ENCODE results near the gene LCMT2. TPM values are rescaled to one million over a fixed set of nuclear protein-coding genes. Genes with fewer than 3 reads are reported as not detected.

Gene LCMT2
- total RNA-seq, 1 donor from 2014 or later, result 15.7 TPM

- Mint-ChIP-seq H3K4me3 (ENCODE audit: low read depth) (peak overlapping the region; percentile 91), H3K4me1 (ENCODE audit: low read depth) (peaks cover 36% of the 10 kb centered on the region), H3K27me3 (ENCODE audit: low read depth) (no peaks in the 10 kb centered on the region), H3K9me3 (no peaks in the 10 kb centered on the region), H3K27ac (peak overlapping the region; percentile 97), H3K36me3 (ENCODE audit: low read depth) (peaks cover 57% of the 10 kb centered on the region)
- intact Hi-C loops (cut with micrococcal nuclease), result loop anchor here (1.0 kb wide), 1 partner anchor 180 kb away; no protein-coding TSS in a partner anchor
- DNase-seq (ENCODE audit: low spot score), result no peak
Observed at GRCh38 chr15:43330780-43331087, 361 bp upstream of the LCMT2 start.

GRCh38 chr15:43329217-43329959 lies 985 bp downstream of the LCMT2 start:
- intact Hi-C loops (cut with micrococcal nuclease), result no loop called here
- Mint-ChIP-seq H3K4me1 (ENCODE audit: low read depth) (peaks cover 36% of the 10 kb centered on the region), H3K27me3 (ENCODE audit: low read depth) (no peaks in the 10 kb centered on the region), H3K36me3 (ENCODE audit: low read depth) (peaks cover 51% of the 10 kb centered on the region), H3K9me3 (no peaks in the 10 kb centered on the region), H3K4me3 (ENCODE audit: low read depth) (peak overlapping the region; percentile 91), H3K27ac (peak overlapping the region; percentile 97)
- DNase-seq (ENCODE audit: low spot score), result no peak

- peaks cover 15% of the 10 kb centered on the region for H3K27me3 Mint-ChIP-seq (ENCODE audit: low read depth)
- peaks cover 17% of the 10 kb centered on the region for H3K4me1 Mint-ChIP-seq (ENCODE audit: low read depth)
- intact Hi-C loops (cut with micrococcal nuclease), result no loop called here
- H3K9me3 Mint-ChIP-seq, result no peaks in the 10 kb centered on the region
- H3K4me3 Mint-ChIP-seq (ENCODE audit: low read depth), result no peak overlapping the region
- DNase-seq (ENCODE audit: low spot score), result no peak
- H3K36me3 Mint-ChIP-seq (ENCODE audit: low read depth), result peaks cover 28% of the 10 kb centered on the region
- no peak overlapping the region for H3K27ac Mint-ChIP-seq
Observed at GRCh38 chr15:43325039-43325684, 5.2 kb downstream of the LCMT2 start.

GRCh38 chr15:43318990-43319771 lies 11.2 kb downstream of the LCMT2 start:
- Mint-ChIP-seq H3K27ac (no peak overlapping the region), H3K9me3 (no peaks in the 10 kb centered on the region), H3K27me3 (ENCODE audit: low read depth) (peaks cover 18% of the 10 kb centered on the region), H3K4me1 (ENCODE audit: low read depth) (no peaks in the 10 kb centered on the region), H3K4me3 (ENCODE audit: low read depth) (no peak overlapping the region), H3K36me3 (ENCODE audit: low read depth) (no peaks in the 10 kb centered on the region)
- intact Hi-C loops (cut with micrococcal nuclease), result no loop called here
- DNase-seq (ENCODE audit: low spot score), result no peak

- peaks cover 16% of the 10 kb centered on the region for H3K27me3 Mint-ChIP-seq (ENCODE audit: low read depth)
Observed at GRCh38 chr15:43317566-43318184, 12.7 kb downstream of the LCMT2 start.

GRCh38 chr15:43316971-43317346 lies 13.4 kb downstream of the LCMT2 start:
- intact Hi-C loops (cut with micrococcal nuclease), result no loop called here
- DNase-seq (ENCODE audit: low spot score), result no peak
- H3K36me3 Mint-ChIP-seq (ENCODE audit: low read depth), result no peaks in the 10 kb centered on the region
- H3K27me3 Mint-ChIP-seq (ENCODE audit: low read depth), result peaks cover 16% of the 10 kb centered on the region
- H3K4me3 Mint-ChIP-seq (ENCODE audit: low read depth), result no peak overlapping the region
- H3K27ac Mint-ChIP-seq, result no peak overlapping the region
- H3K4me1 Mint-ChIP-seq (ENCODE audit: low read depth), result no peaks in the 10 kb centered on the region
- no peaks in the 10 kb centered on the region for H3K9me3 Mint-ChIP-seq

More at GRCh38 chr15:43317566-43318184, 12.7 kb downstream of the LCMT2 start:
- no peaks in the 10 kb centered on the region for H3K36me3 Mint-ChIP-seq (ENCODE audit: low read depth)
- H3K4me3 Mint-ChIP-seq (ENCODE audit: low read depth), result no peak overlapping the region
- no peak for DNase-seq (ENCODE audit: low spot score)
- no peaks in the 10 kb centered on the region for H3K9me3 Mint-ChIP-seq
- H3K4me1 Mint-ChIP-seq (ENCODE audit: low read depth), result no peaks in the 10 kb centered on the region
- intact Hi-C loops (cut with micrococcal nuclease), result no loop called here
- H3K27ac Mint-ChIP-seq, result no peak overlapping the region

GRCh38 chr15:43316016-43316970 lies 14.1 kb downstream of the LCMT2 start:
- Mint-ChIP-seq H3K27me3 (ENCODE audit: low read depth) (peaks cover 16% of the 10 kb centered on the region), H3K36me3 (ENCODE audit: low read depth) (no peaks in the 10 kb centered on the region), H3K9me3 (no peaks in the 10 kb centered on the region)

GRCh38 chr15:43314171-43314570 lies 16.2 kb downstream of the LCMT2 start:
- no peak for DNase-seq (ENCODE audit: low spot score)
- no peak overlapping the region for H3K27ac Mint-ChIP-seq
- H3K9me3 Mint-ChIP-seq, result no peaks in the 10 kb centered on the region
- peaks cover 18% of the 10 kb centered on the region for H3K27me3 Mint-ChIP-seq (ENCODE audit: low read depth)
- no peaks in the 10 kb centered on the region for H3K36me3 Mint-ChIP-seq (ENCODE audit: low read depth)
- intact Hi-C loops (cut with micrococcal nuclease), result no loop called here
- no peak overlapping the region for H3K4me3 Mint-ChIP-seq (ENCODE audit: low read depth)
- peaks cover 3% of the 10 kb centered on the region for H3K4me1 Mint-ChIP-seq (ENCODE audit: low read depth)

More at GRCh38 chr15:43316016-43316970, 14.1 kb downstream of the LCMT2 start:
- H3K27ac Mint-ChIP-seq, result no peak overlapping the region
- DNase-seq (ENCODE audit: low spot score), result no peak
- H3K4me3 Mint-ChIP-seq (ENCODE audit: low read depth), result no peak overlapping the region
- peaks cover 3% of the 10 kb centered on the region for H3K4me1 Mint-ChIP-seq (ENCODE audit: low read depth)
- intact Hi-C loops (cut with micrococcal nuclease), result no loop called here

- no peak for DNase-seq (ENCODE audit: low spot score)
- intact Hi-C loops (cut with micrococcal nuclease), result no loop called here
- Mint-ChIP-seq H3K9me3 (no peaks in the 10 kb centered on the region), H3K4me1 (ENCODE audit: low read depth) (peaks cover 7% of the 10 kb centered on the region), H3K4me3 (ENCODE audit: low read depth) (no peak overlapping the region), H3K27me3 (ENCODE audit: low read depth) (peaks cover 28% of the 10 kb centered on the region), H3K36me3 (ENCODE audit: low read depth) (no peaks in the 10 kb centered on the region), H3K27ac (no peak overlapping the region)
Observed at GRCh38 chr15:43312378-43312777, 18.0 kb downstream of the LCMT2 start.

GRCh38 chr15:43302205-43302817 lies 28.1 kb downstream of the LCMT2 start, which contains the start of gene TGM7:
TGM7 (minus strand) TSS chr15:43302255.
- peaks cover 35% of the 10 kb centered on the region for H3K27me3 Mint-ChIP-seq (ENCODE audit: low read depth)
- no peaks in the 10 kb centered on the region for H3K36me3 Mint-ChIP-seq (ENCODE audit: low read depth)
- H3K4me3 Mint-ChIP-seq (ENCODE audit: low read depth), result no peak within 1 kb of the TSS
- no peaks in the 10 kb centered on the region for H3K4me1 Mint-ChIP-seq (ENCODE audit: low read depth)
- no peaks in the 10 kb centered on the region for H3K9me3 Mint-ChIP-seq
- H3K27ac Mint-ChIP-seq, result no peak within 1 kb of the TSS
- no peak for DNase-seq (ENCODE audit: low spot score)
- intact Hi-C loops (cut with micrococcal nuclease), result no loop called here

GRCh38 chr15:43299884-43300283 lies 30.5 kb downstream of the LCMT2 start:
- no peak overlapping the region for H3K27ac Mint-ChIP-seq
- DNase-seq (ENCODE audit: low spot score), result no peak
- H3K36me3 Mint-ChIP-seq (ENCODE audit: low read depth), result no peaks in the 10 kb centered on the region
- no peaks in the 10 kb centered on the region for H3K4me1 Mint-ChIP-seq (ENCODE audit: low read depth)
- intact Hi-C loops (cut with micrococcal nuclease), result no loop called here
- peaks cover 32% of the 10 kb centered on the region for H3K27me3 Mint-ChIP-seq (ENCODE audit: low read depth)
- no peaks in the 10 kb centered on the region for H3K9me3 Mint-ChIP-seq
- no peak overlapping the region for H3K4me3 Mint-ChIP-seq (ENCODE audit: low read depth)
